HG02623 (cell line): ENCODE results near the gene TYROBP.
"Not testable (repeated sequence)": the region's sequence is repeated elsewhere in the genome, so short reads cannot be mapped to it uniquely, and the experiment has no call there.

Experiments
- ATAC-seq: cut with Tn5 transposase; IDR thresholded peaks from one replicate; pipeline ENCODE4 v1.9.1; 2021; ENCODE audit warnings: moderate library complexity; ENCODE audit not compliant: unreplicated experiment

Gene TYROBP

GRCh38 chr19:35908010-35908441 lies at the start of gene TYROBP:
TSS of gene TYROBP (minus strand) at chr19:35908295. CDS start at chr19:35908228, 67 bp downstream.
- no peak for ATAC-seq

- not testable (repeated sequence) for ATAC-seq
These were observed 49.3 kb upstream of the TYROBP start for GRCh38 chr19:35957411-35957810.

- no peak for ATAC-seq
These were observed 48.0 kb upstream of the TYROBP start for GRCh38 chr19:35955881-35956634.

GRCh38 chr19:35949131-35949530 lies 41.0 kb upstream of the TYROBP start:
- no peak for ATAC-seq

GRCh38 chr19:35946203-35946602 lies 38.1 kb upstream of the TYROBP start:
- no peak for ATAC-seq

GRCh38 chr19:35945121-35945790 lies 37.2 kb upstream of the TYROBP start:
- no peak for ATAC-seq

- no peak for ATAC-seq
These were observed 36.5 kb upstream of the TYROBP start for GRCh38 chr19:35944556-35944955.

- no peak for ATAC-seq
These were observed 35.5 kb upstream of the TYROBP start for GRCh38 chr19:35943321-35944301.

- no peak for ATAC-seq
These were observed 34.1 kb upstream of the TYROBP start for GRCh38 chr19:35942235-35942634.

GRCh38 chr19:35940839-35941238 lies 32.7 kb upstream of the TYROBP start:
- no peak for ATAC-seq

- no peak for ATAC-seq
These were observed 32.1 kb upstream of the TYROBP start for GRCh38 chr19:35940078-35940775.

- ATAC-seq: no peak
These were observed 31.4 kb upstream of the TYROBP start for GRCh38 chr19:35939307-35940077.

GRCh38 chr19:35938282-35939224 lies 30.5 kb upstream of the TYROBP start:
- ATAC-seq: no peak

GRCh38 chr19:35937345-35938281 lies 29.5 kb upstream of the TYROBP start:
- no peak for ATAC-seq

GRCh38 chr19:35936738-35937268 lies 28.7 kb upstream of the TYROBP start:
- ATAC-seq: no peak

GRCh38 chr19:35935911-35936737 lies 28.0 kb upstream of the TYROBP start, which contains the start of gene LRFN3:
TSS of gene LRFN3 (plus strand) at chr19:35936374. CDS start at chr19:35939426, 3,052 bp downstream.
- no peak for ATAC-seq
